SK-N-SH (cell line): Measurements from ENCODE around the gene HEXD. TPM values are rescaled to one million over a fixed set of nuclear protein-coding genes. Genes with fewer than 3 reads are reported as not detected.

Source experiments
- CTCF ChIA-PET: fragments of 300-600, 350-600 bp; formaldehyde crosslinking; extraction: SDS; loops from one replicate; lab custom pipeline; 2021; lab: Yijun Ruan, JAX
- POLR2A ChIA-PET: fragments of 350-600 bp; sonication (Branson Sonifier 250); formaldehyde crosslinking; extraction: SDS; loops from one replicate; lab custom pipeline; 2020; ENCODE audit warnings: antibody characterized with exemption, inconsistent platforms; lab: Yijun Ruan, JAX
- DNase-seq: peaks from one replicate; pipeline ENCODE4 v3.0.0; 2012
- H2AFZ ChIP-seq: fragments of 200-600 bp; sonication (generic); 2 replicates; pipeline ENCODE4 v1.8.1; 2016; ENCODE audit warnings: antibody characterized with exemption, mild to moderate bottlenecking, low read depth
- H3F3A ChIP-seq: fragments of 200-600 bp; sonication (generic); replicated peaks from 2 replicates; pipeline ENCODE3; 2016; ENCODE audit warnings: antibody characterized with exemption, mild to moderate bottlenecking; ENCODE audit not compliant: insufficient read depth
- H3K27ac ChIP-seq, 2 experiments: fragments of 200-500 bp in 1 of 2; fragments of 200-600 bp in 1 of 2; sonication (Bioruptor generic) in 1 of 2; sonication (generic), shearing (Covaris generic) in 1 of 2; 2 replicates each; pipeline versions ENCODE4 v1.5.1 to v1.6.1; 2014 to 2016; ENCODE audit warnings: low read depth in 2 of 2, inconsistent platforms in 1 of 2, low read length in 1 of 2, mild to moderate bottlenecking in 1 of 2, mixed read lengths in 1 of 2
- H3K27me3 ChIP-seq: fragments of 200-600 bp; sonication (generic), shearing (Covaris generic); 2 replicates; pipeline ENCODE4 v1.6.1; 2016; ENCODE audit warnings: mixed run types; ENCODE audit not compliant: insufficient read depth
- H3K36me3 ChIP-seq, 2 experiments: fragments of 200-500 bp in 1 of 2; fragments of 200-600 bp in 1 of 2; sonication (Bioruptor generic) in 1 of 2; sonication (generic) in 1 of 2; replicated peaks in 1 of 2; 2 replicates each; pipeline versions ENCODE3 to v1.5.1; 2014 to 2016; ENCODE audit warnings: low read length in 1 of 2, mild to moderate bottlenecking in 1 of 2; ENCODE audit not compliant: insufficient read depth in 2 of 2, control insufficient read depth in 1 of 2
- H3K4me1 ChIP-seq, 2 experiments: fragments of 200-500 bp in 1 of 2; fragments of 200-600 bp in 1 of 2; sonication (Bioruptor generic) in 1 of 2; sonication (generic), shearing (Covaris generic) in 1 of 2; 2 replicates each; pipeline versions ENCODE4 v1.5.1 to v1.6.1; 2014 to 2016; ENCODE audit warnings: low read depth in 1 of 2, low read length in 1 of 2, mixed run types in 1 of 2; ENCODE audit not compliant: insufficient read depth in 2 of 2, control insufficient read depth in 1 of 2
- H3K4me2 ChIP-seq: fragments of 200-600 bp; sonication (generic), shearing (Covaris generic); 2 replicates; pipeline ENCODE4 v1.6.1; 2017; ENCODE audit warnings: mixed run types
- H3K4me3 ChIP-seq, 2 experiments: fragments of 200-500 bp in 1 of 2; fragments of 200-600 bp in 1 of 2; sonication (Bioruptor generic) in 1 of 2; sonication (generic), shearing (Covaris generic) in 1 of 2; 2 replicates each; pipeline versions ENCODE4 v1.5.1 to v1.8.1; 2014 to 2016; ENCODE audit warnings: low read depth in 2 of 2, inconsistent platforms in 1 of 2, low read length in 1 of 2, mild to moderate bottlenecking in 1 of 2, mixed read lengths in 1 of 2, moderate library complexity in 1 of 2
- H3K79me2 ChIP-seq: fragments of 200-600 bp; sonication (generic); 2 replicates; pipeline ENCODE4 v1.8.1; 2017; ENCODE audit warnings: mild to moderate bottlenecking; ENCODE audit not compliant: insufficient read depth
- H3K9ac ChIP-seq: fragments of 200-600 bp; sonication (generic); 2 replicates; pipeline ENCODE4 v1.6.1; 2017; ENCODE audit warnings: mixed run types
- H3K9me2 ChIP-seq: fragments of 200-600 bp; sonication (generic); 2 replicates; pipeline ENCODE4 v1.6.1; 2017; ENCODE audit warnings: mixed run types
- H3K9me3 ChIP-seq: fragments of 200-600 bp; sonication (generic); 2 replicates; pipeline ENCODE4 v1.6.1; 2017; ENCODE audit warnings: mixed run types, mild to moderate bottlenecking, moderate library complexity
- H4K20me1 ChIP-seq: fragments of 200-600 bp; sonication (generic); 2 replicates; pipeline ENCODE4 v1.6.1; 2017; ENCODE audit warnings: mild to moderate bottlenecking, mixed run types; ENCODE audit not compliant: insufficient read depth
- CTCF ChIP-seq: fragments of 200-600 bp; sonication (generic); IDR thresholded peaks from 2 replicates; pipeline ENCODE4 v1.6.1; 2017; ENCODE audit warnings: antibody characterized with exemption, mild to moderate bottlenecking, moderate library complexity
- ELF1 ChIP-seq: IDR thresholded peaks from 2 replicates; pipeline ENCODE4 v1.4.0; 2012
- EP300 ChIP-seq, 2 experiments: IDR thresholded peaks; 2 replicates each; pipeline versions ENCODE4 v1.4.0 to v1.6.1; 2012; ENCODE audit warnings: borderline replicate concordance in 1 of 2, low read depth in 1 of 2, low read length in 1 of 2
- FOXM1 ChIP-seq: IDR thresholded peaks from 2 replicates; pipeline ENCODE4 v1.4.0; 2012; ENCODE audit warnings: low read depth, mild to moderate bottlenecking
- MEF2A ChIP-seq: IDR thresholded peaks from 2 replicates; pipeline ENCODE4 v1.4.0; 2012; ENCODE audit warnings: low read depth, borderline replicate concordance
- NFIC ChIP-seq: IDR thresholded peaks from 2 replicates; pipeline ENCODE4 v1.4.0; 2012; ENCODE audit warnings: borderline replicate concordance
- NRF1 ChIP-seq: IDR thresholded peaks from 2 replicates; pipeline ENCODE4 v1.6.1; 2012; ENCODE audit warnings: low read depth, mild to moderate bottlenecking, low read length
- SIN3A ChIP-seq: IDR thresholded peaks from 2 replicates; pipeline ENCODE4 v1.6.1; 2012; ENCODE audit warnings: low read depth, mild to moderate bottlenecking, low read length, moderate library complexity, borderline replicate concordance
- TEAD4 ChIP-seq: IDR thresholded peaks from 2 replicates; pipeline ENCODE4 v1.4.0; 2012; ENCODE audit warnings: mild to moderate bottlenecking, borderline replicate concordance; ENCODE audit not compliant: insufficient read depth
- USF1 ChIP-seq: IDR thresholded peaks from 2 replicates; pipeline ENCODE4 v1.4.0; 2012; ENCODE audit warnings: low read depth, borderline replicate concordance
- WGBS: methylation state at CpG from one replicate; pipeline ENCODE4 v1.1.6; 2017; ENCODE audit warnings: low lambda C conversion rate; 5-methylcytosine and 5-hydroxymethylcytosine counted together
- polyA plus RNA-seq, 3 experiments: library from polyadenylated mRNA; depleted of rRNA; stranded (reverse); fragments of >200 nt; gene quantifications; 2 replicates each; pipeline ENCODE4 v1.2.3, GENCODE V29; 2012
- TF ChIP-seq, protein P1 (sequence below): IDR thresholded peaks from 2 replicates; pipeline ENCODE4 v1.4.0; 2012; ENCODE audit warnings: low read depth

The HEXD gene
- polyA plus RNA-seq, 1 of the 3 experiments (the other 2 are of a cell fraction), result 38.8 TPM

GRCh38 chr17:82470065-82470464, 51.9 kb downstream of the HEXD start:
- H3K36me3 ChIP-seq, result peaks cover 44 to 50% of the 10 kb centered on the region in 2 experiments
- POLR2A ChIA-PET, result no interaction called here
- over 99% methylated on average over 7 of the region's 7 CpGs for WGBS

DNA sequence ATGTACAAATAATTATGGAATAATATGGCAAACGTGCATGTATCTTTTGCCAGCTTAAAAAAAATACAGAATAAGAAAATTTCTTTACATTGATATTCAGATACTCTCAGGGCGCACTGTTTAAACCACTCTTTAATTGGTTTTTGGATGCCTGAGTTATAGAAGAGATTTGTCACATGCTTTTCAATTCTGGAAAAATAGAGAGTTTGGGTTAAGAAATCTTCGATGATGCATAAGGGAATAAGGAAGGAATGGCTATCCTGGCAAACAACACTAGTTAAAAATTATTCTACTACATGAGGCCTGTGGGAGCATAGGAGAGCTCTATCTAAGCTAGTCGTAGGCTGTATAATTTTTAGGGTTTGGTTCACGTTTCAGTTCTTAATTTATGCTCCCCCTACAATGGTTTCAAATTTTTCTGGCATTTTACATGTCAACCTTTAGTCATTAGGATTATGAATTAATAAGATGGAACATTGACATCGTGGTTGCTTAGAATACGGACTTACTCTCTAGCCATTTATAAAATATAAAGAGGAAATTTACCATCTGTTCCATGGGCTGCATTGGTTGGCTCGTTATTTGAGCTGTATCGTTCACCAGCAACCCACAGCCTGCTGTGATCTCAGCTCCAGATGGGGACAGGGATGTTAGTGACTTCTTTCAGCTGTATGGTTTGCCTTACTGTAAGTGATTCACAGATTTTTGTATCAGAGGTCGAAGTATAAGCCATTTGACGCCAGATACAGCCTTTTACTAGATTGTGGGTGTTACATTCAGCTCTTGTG, 56.3 kb downstream of the HEXD start:
- no peaks in the 10 kb centered on the region for H4K20me1 ChIP-seq
- TF ChIP-seq, protein P1, sequence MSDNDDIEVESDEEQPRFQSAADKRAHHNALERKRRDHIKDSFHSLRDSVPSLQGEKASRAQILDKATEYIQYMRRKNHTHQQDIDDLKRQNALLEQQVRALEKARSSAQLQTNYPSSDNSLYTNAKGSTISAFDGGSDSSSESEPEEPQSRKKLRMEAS, result no peak
- H3K27ac ChIP-seq, result no peak overlapping the region
- no peaks in the 10 kb centered on the region for H3K4me1 ChIP-seq
- H3K36me3 ChIP-seq, result peaks cover 34 to 46% of the 10 kb centered on the region in 2 experiments
- WGBS, result 89% methylated on average over 11 of the region's 11 CpGs
- POLR2A ChIA-PET, result no interaction called here
- no peaks in the 10 kb centered on the region for H3K9me3 ChIP-seq
- no peak overlapping the region for H3K4me3 ChIP-seq
- H3K9ac ChIP-seq, result no peak overlapping the region
- H3K9me2 ChIP-seq, result no peaks in the 10 kb centered on the region
- 0 out of 2 replicates have a peak, but pooled peaks cover 3% of the 10 kb centered on the region for H3K79me2 ChIP-seq
- H2AFZ ChIP-seq, result no peak overlapping the region
- no peaks in the 10 kb centered on the region for H3F3A ChIP-seq
- H3K27me3 ChIP-seq, result no peaks in the 10 kb centered on the region
- no peak for DNase-seq
- H3K4me2 ChIP-seq, result no peak overlapping the region
- CTCF ChIA-PET, result interaction anchor here (1.0 to 1.8 kb wide), 2 partner anchors 14 to 19 kb away, joined by 3 to 9 read pairs; no protein-coding TSS in a partner anchor

More at GRCh38 chr17:82470065-82470464, 51.9 kb downstream of the HEXD start:
- DNase-seq, result no peak
- Histone ChIP-seq H3K4me1 (no peaks in the 10 kb centered on the region), H3K9ac (no peak overlapping the region), H3K9me3 (no peaks in the 10 kb centered on the region), H4K20me1 (no peaks in the 10 kb centered on the region), H3K27me3 (no peaks in the 10 kb centered on the region), H3F3A (no peaks in the 10 kb centered on the region), H2AFZ (no peak overlapping the region), H3K79me2 (0 out of 2 replicates have a peak, but pooled peaks cover 3% of the 10 kb centered on the region), H3K27ac (no peak overlapping the region), H3K4me2 (no peak overlapping the region), H3K9me2 (no peaks in the 10 kb centered on the region), H3K4me3 (no peak overlapping the region)
- TF ChIP-seq, protein P1, result no peak
- TF ChIP-seq TEAD4, result no peak
- TF ChIP-seq EP300 (IDR thresholded peaks at IDR 0.05; ENCODE audit: borderline replicate concordance in 1 of 2, low read depth in 1 of 2, low read length in 1 of 2), result no peak
- no peak for TF ChIP-seq NFIC
- no peak for TF ChIP-seq ELF1
- no peak for TF ChIP-seq MEF2A
- TF ChIP-seq SIN3A, result no peak
- no peak for TF ChIP-seq CTCF
- TF ChIP-seq USF1, result no peak
- TF ChIP-seq NRF1, result no peak
- no peak for TF ChIP-seq FOXM1
- CTCF ChIA-PET, result interaction anchor here (0.9 to 1.5 kb wide), 5 partner anchors 9 to 84 kb away, joined by 3 to 4 read pairs (median 4); no protein-coding TSS in a partner anchor
